HG03103 (cell line): ENCODE data around the gene TRIL.

Source experiments
- ATAC-seq: cut with Tn5 transposase; IDR thresholded peaks from one replicate; pipeline ENCODE4 v1.9.1; 2021; ENCODE audit warnings: low read depth; ENCODE audit not compliant: unreplicated experiment

Gene TRIL

GRCh38 chr7:28983396-28984190 is 25.5 kb upstream of the TRIL start:
- ATAC-seq, result no peak

GRCh38 chr7:28981161-28981465 is 23.0 kb upstream of the TRIL start:
- no peak for ATAC-seq

- no peak for ATAC-seq
Observed at GRCh38 chr7:28980451-28981160, 22.5 kb upstream of the TRIL start.

GRCh38 chr7:28979776-28980175 is 21.6 kb upstream of the TRIL start:
- ATAC-seq, result no peak

- no peak for ATAC-seq
Observed at GRCh38 chr7:28977881-28978280, 19.8 kb upstream of the TRIL start.

GRCh38 chr7:28976022-28976421 is 17.9 kb upstream of the TRIL start:
- ATAC-seq, result no peak

- ATAC-seq, result no peak
Observed at GRCh38 chr7:28973591-28973990, 15.5 kb upstream of the TRIL start.

GRCh38 chr7:28964056-28964455 is 5.9 kb upstream of the TRIL start:
- ATAC-seq, result no peak

GRCh38 chr7:28961972-28962371 is 3.8 kb upstream of the TRIL start:
- no peak for ATAC-seq

- no peak for ATAC-seq
Observed at GRCh38 chr7:28960071-28960840, 2.1 kb upstream of the TRIL start.

GRCh38 chr7:28958980-28959347 is 834 bp upstream of the TRIL start:
- ATAC-seq, result no peak

- ATAC-seq, result no peak
Observed at GRCh38 chr7:28957751-28958234, 337 bp downstream of the TRIL start.

- no peak for ATAC-seq
Observed at GRCh38 chr7:28957064-28957750, 923 bp downstream of the TRIL start.

GRCh38 chr7:28956608-28957063 is 1.5 kb downstream of the TRIL start:
- no peak for ATAC-seq

GRCh38 chr7:28955718-28956607 is 2.2 kb downstream of the TRIL start:
- ATAC-seq, result no peak

GRCh38 chr7:28955356-28955717 is 2.8 kb downstream of the TRIL start:
- ATAC-seq, result no peak

- ATAC-seq, result no peak
Observed at GRCh38 chr7:28954946-28955345, 3.2 kb downstream of the TRIL start.

GRCh38 chr7:28954471-28954870 is 3.7 kb downstream of the TRIL start:
- ATAC-seq, result no peak

GRCh38 chr7:28953633-28954032 is 4.5 kb downstream of the TRIL start:
- ATAC-seq, result no peak

- ATAC-seq, result no peak
Observed at GRCh38 chr7:28942168-28942567, 16.0 kb downstream of the TRIL start.
